Calu3 (cell line): ENCODE measurements around the gene SH3RF1. TPM values are rescaled to one million over a fixed set of nuclear protein-coding genes. Genes with fewer than 3 reads are reported as not detected.
A peak's percentile ranks its signal among the peaks of the same experiment; 100 is the strongest.

Experiments used
- BruUV-seq: library from RNA; stranded (reverse); fragments of 400-500 nt; replicated peaks from 2 replicates; lab custom pipeline; 2021; lab: Mats Ljungman, UMichigan
- CTCF ChIA-PET: fragments of 300-600 bp; sonication (Branson Sonifier 250); formaldehyde crosslinking; loops from one replicate; lab custom pipeline; 2022; ENCODE audit warnings: antibody characterized with exemption; lab: Charles Lee
- DNase-seq: peaks from one replicate; pipeline ENCODE4 v3.0.0; 2022
- H3K27ac Mint-ChIP-seq: one replicate; pipeline ENCODE4 v1.8.0; 2022; ENCODE audit warnings: mixed read lengths; ENCODE audit not compliant: unreplicated experiment
- H3K27me3 Mint-ChIP-seq: one replicate; pipeline ENCODE4 v1.8.0; 2022; ENCODE audit warnings: mixed read lengths; ENCODE audit not compliant: unreplicated experiment
- H3K36me3 Mint-ChIP-seq: one replicate; pipeline ENCODE4 v1.8.0; 2022; ENCODE audit warnings: mild to moderate bottlenecking, moderate library complexity, mixed read lengths; ENCODE audit not compliant: insufficient read depth, unreplicated experiment
- H3K4me1 Mint-ChIP-seq: one replicate; pipeline ENCODE4 v1.8.0; 2022; ENCODE audit warnings: mild to moderate bottlenecking, low read depth, mixed read lengths; ENCODE audit not compliant: unreplicated experiment
- H3K4me3 Mint-ChIP-seq: one replicate; pipeline ENCODE4 v1.8.0; 2022; ENCODE audit warnings: mild to moderate bottlenecking, low read depth, moderate library complexity, mixed read lengths; ENCODE audit not compliant: unreplicated experiment
- H3K9me3 Mint-ChIP-seq: one replicate; pipeline ENCODE4 v1.8.0; 2022; ENCODE audit warnings: low read depth, mixed read lengths; ENCODE audit not compliant: unreplicated experiment
- CTCF ChIP-seq: fragments of 200-600 bp; IDR thresholded peaks from one replicate; pipeline ENCODE4 v1.8.0; 2022; ENCODE audit warnings: antibody characterized with exemption; ENCODE audit not compliant: unreplicated experiment
- intact Hi-C: fragments of 100-400 bp; cut with micrococcal nuclease; formaldehyde crosslinking; loops from one replicate; pipeline ENCODE4 v1.10.0; 2022; ENCODE audit not compliant: unreplicated experiment
- total RNA-seq: library from RNA; stranded (reverse); gene quantifications from 2 replicates; pipeline ENCODE4 v1.2.3, GENCODE V29; 2022

Gene SH3RF1
- total RNA-seq, 1 experiment from 2014 or later = 70.1 TPM

GRCh38 chr4:169156392-169156791, 114.4 kb downstream of the SH3RF1 start:
- BruUV-seq = no TSS peak
- Mint-ChIP-seq H3K36me3 (peaks cover 35% of the 10 kb centered on the region), H3K9me3 (no peaks in the 10 kb centered on the region), H3K4me3 (no peak overlapping the region), H3K4me1 (peaks cover 22% of the 10 kb centered on the region), H3K27ac (no peak overlapping the region), H3K27me3 (no peaks in the 10 kb centered on the region)
- CTCF ChIA-PET = no interaction called here
- no peak for DNase-seq
- intact Hi-C loops = no loop called here
- TF ChIP-seq CTCF = no peak

DNA sequence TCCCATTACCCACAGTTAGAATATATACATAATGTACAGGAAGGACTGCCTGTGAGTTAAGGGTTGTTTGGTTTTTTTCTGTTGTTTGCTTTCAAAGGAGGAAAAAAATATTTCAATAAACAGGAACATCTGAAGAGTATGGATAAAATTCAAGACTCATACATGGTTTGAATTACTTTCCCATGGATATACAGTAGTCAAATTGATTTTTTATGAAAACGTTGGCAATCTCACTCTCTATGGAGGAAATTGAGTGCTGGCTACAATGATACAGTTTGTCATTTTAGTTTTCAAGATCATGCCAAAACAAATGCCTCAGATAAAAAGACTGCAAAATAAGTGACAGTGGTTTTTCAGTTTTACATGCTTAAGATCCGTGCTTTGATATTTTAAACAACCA, 116.6 kb downstream of the SH3RF1 start:
- BruUV-seq = no TSS peak
- intact Hi-C loops = no loop called here
- peaks cover 48% of the 10 kb centered on the region for H3K36me3 Mint-ChIP-seq
- H3K27ac Mint-ChIP-seq = no peak overlapping the region
- CTCF ChIA-PET = no interaction called here
- TF ChIP-seq CTCF = no peak
- H3K27me3 Mint-ChIP-seq = no peaks in the 10 kb centered on the region
- no peaks in the 10 kb centered on the region for H3K9me3 Mint-ChIP-seq
- DNase-seq = no peak
- peaks cover 13% of the 10 kb centered on the region for H3K4me1 Mint-ChIP-seq
- H3K4me3 Mint-ChIP-seq = no peak overlapping the region

DNA sequence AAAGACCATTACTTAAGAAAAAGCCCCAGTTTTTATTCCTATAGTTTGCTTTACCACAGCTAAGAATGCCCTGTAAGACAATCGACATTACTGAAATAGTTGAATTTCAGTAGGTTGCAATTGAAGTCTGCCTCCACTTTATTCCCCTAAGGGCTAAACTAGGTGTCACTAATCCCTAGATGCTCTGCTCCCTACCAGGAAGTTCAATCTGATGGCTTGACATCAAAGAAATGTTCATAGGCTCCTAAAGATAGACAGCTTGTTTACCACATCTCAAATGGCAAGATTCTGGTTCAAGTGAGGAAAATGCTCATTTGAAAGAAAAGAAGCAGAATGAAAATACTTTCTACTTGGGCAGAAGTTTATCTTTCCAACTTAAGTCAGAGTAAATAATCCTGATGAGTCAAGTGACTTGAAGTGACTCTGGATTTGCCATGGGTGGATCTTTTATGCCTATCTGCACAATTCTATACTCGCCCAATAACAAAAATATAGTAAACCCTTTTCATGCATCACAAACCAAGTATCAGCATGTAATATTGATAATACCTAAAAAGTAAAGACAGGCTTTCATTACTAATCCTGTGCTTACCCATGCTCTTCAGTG, 117.2 kb downstream of the SH3RF1 start:
- Mint-ChIP-seq H3K36me3 (peaks cover 48% of the 10 kb centered on the region), H3K9me3 (no peaks in the 10 kb centered on the region), H3K27ac (no peak overlapping the region), H3K4me1 (peaks cover 9% of the 10 kb centered on the region), H3K4me3 (no peak overlapping the region), H3K27me3 (no peaks in the 10 kb centered on the region)
- DNase-seq = no peak
- intact Hi-C loops = no loop called here
- no peak for TF ChIP-seq CTCF
- TSS peak; percentile 11 for BruUV-seq
- CTCF ChIA-PET = no interaction called here

DNA sequence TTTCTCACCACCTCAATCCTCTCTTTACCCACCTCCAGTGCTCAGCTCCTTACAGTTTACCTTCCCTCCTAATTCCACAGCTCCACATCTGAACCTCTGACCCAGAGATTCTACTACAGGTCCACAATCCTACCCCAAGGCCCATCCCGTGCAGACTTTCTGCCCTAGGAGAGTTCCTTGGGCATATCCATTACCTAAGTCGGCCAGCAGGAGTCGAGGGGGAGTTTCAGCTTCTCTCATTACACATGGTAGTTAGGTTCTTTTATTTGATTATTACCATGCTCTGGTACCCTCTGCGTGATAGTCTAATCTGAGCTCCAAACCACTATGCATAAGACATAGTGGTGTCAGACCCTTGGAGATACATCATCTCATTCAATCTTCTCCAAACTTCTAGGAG, 117.9 kb downstream of the SH3RF1 start:
- peaks cover 42% of the 10 kb centered on the region for H3K36me3 Mint-ChIP-seq
- CTCF ChIA-PET = no interaction called here
- H3K27ac Mint-ChIP-seq = no peak overlapping the region
- no peak overlapping the region for H3K4me3 Mint-ChIP-seq
- no peaks in the 10 kb centered on the region for H3K9me3 Mint-ChIP-seq
- BruUV-seq = no TSS peak
- intact Hi-C loops = no loop called here
- TF ChIP-seq CTCF = peak; percentile 13
- DNase-seq = no peak
- H3K4me1 Mint-ChIP-seq = peaks cover 9% of the 10 kb centered on the region
- no peaks in the 10 kb centered on the region for H3K27me3 Mint-ChIP-seq
